Naive thymus-derived CD4-positive, alpha-beta T cell (primary cell): Measurements from ENCODE around the gene ZMAT3. TPM values are rescaled to one million over a fixed set of nuclear protein-coding genes. Genes with fewer than 3 reads are reported as not detected.

ENCODE experiments used
- ATAC-seq: fragments of 150-1000 bp; cut with Tn5 transposase; 2 replicates; pipeline ENCODE4 v1.10.0; 2021; ENCODE audit warnings: mild to moderate bottlenecking, moderate library complexity
- CTCF ChIA-PET: fragments of 350-600 bp; sonication (Branson Sonifier 250); formaldehyde crosslinking; loops from one replicate; lab custom pipeline; 2021; ENCODE audit warnings: antibody characterized with exemption; lab: Charles Lee
- POLR2A ChIA-PET: fragments of 350-600 bp; sonication (Branson Sonifier 250); formaldehyde crosslinking; loops from one replicate; lab custom pipeline; 2021; ENCODE audit warnings: antibody characterized with exemption, inconsistent platforms; lab: Charles Lee
- DNase-seq, 9 donors: peaks; one replicate each; pipeline versions ENCODE4 v3.0.0 to v3.0.0-alpha.2; 2020 to 2022; ENCODE audit warnings: mixed read lengths in 1 of 9
- H3K27ac ChIP-seq: one replicate; pipeline ENCODE4 v1.7.0; 2013; ENCODE audit warnings: mild to moderate bottlenecking, low read depth, low read length, moderate library complexity
- H3K27me3 ChIP-seq, 2 donors: one replicate each; pipeline ENCODE4 v1.7.0; 2013; ENCODE audit warnings: low read length in 2 of 2, mild to moderate bottlenecking in 2 of 2, moderate library complexity in 2 of 2; ENCODE audit not compliant: control insufficient read depth in 2 of 2, insufficient read depth in 2 of 2
- H3K36me3 ChIP-seq, 3 experiments: 1 replicate in 2 of 3; 2 replicates in 1 of 3; pipeline ENCODE4 v1.7.0; 2013; ENCODE audit warnings: low read length in 3 of 3, mild to moderate bottlenecking in 3 of 3, moderate library complexity in 1 of 3; ENCODE audit not compliant: insufficient read depth in 3 of 3, control insufficient read depth in 2 of 3
- H3K4me1 ChIP-seq, 2 donors: one replicate each; pipeline ENCODE4 v1.7.0; 2013; ENCODE audit warnings: low read length in 2 of 2, mild to moderate bottlenecking in 2 of 2, moderate library complexity in 1 of 2; ENCODE audit not compliant: control insufficient read depth in 2 of 2, insufficient read depth in 2 of 2
- H3K4me3 ChIP-seq: 2 replicates; pipeline ENCODE4 v1.7.0; 2013; ENCODE audit warnings: mild to moderate bottlenecking, low read length
- H3K9me3 ChIP-seq, 3 experiments: 1 replicate in 2 of 3; 2 replicates in 1 of 3; pipeline ENCODE4 v1.7.0; 2013; ENCODE audit warnings: low read length in 3 of 3; ENCODE audit not compliant: control insufficient read depth in 2 of 3
- H3K27ac Mint-ChIP-seq, 9 donors: one replicate each; pipeline ENCODE4 v1.8.0; 2020 to 2022; ENCODE audit warnings: mixed read lengths in 9 of 9, mild to moderate bottlenecking in 8 of 9, moderate library complexity in 5 of 9, inconsistent platforms in 2 of 9
- H3K27me3 Mint-ChIP-seq, 5 donors: one replicate each; pipeline ENCODE4 v1.8.0; 2021 to 2022; ENCODE audit warnings: mixed read lengths in 5 of 5, mild to moderate bottlenecking in 1 of 5
- H3K36me3 Mint-ChIP-seq, 5 donors: one replicate each; pipeline ENCODE4 v1.8.0; 2020 to 2022; ENCODE audit warnings: mixed read lengths in 5 of 5, mild to moderate bottlenecking in 3 of 5, inconsistent platforms in 1 of 5
- H3K4me1 Mint-ChIP-seq, 7 donors: one replicate each; pipeline ENCODE4 v1.8.0; 2020 to 2022; ENCODE audit warnings: mixed read lengths in 7 of 7, mild to moderate bottlenecking in 3 of 7, inconsistent platforms in 1 of 7
- H3K4me3 Mint-ChIP-seq, 10 donors: one replicate each; pipeline ENCODE4 v1.8.0; 2020 to 2022; ENCODE audit warnings: mild to moderate bottlenecking in 10 of 10, mixed read lengths in 10 of 10, moderate library complexity in 6 of 10, inconsistent platforms in 2 of 10
- H3K9me3 Mint-ChIP-seq, 11 donors: one replicate each; pipeline ENCODE4 v1.8.0; 2020 to 2022; ENCODE audit warnings: mixed read lengths in 11 of 11, mild to moderate bottlenecking in 4 of 11, inconsistent platforms in 1 of 11, moderate library complexity in 1 of 11
- intact Hi-C, 2 donors: fragments of 100-400 bp; cut with micrococcal nuclease; formaldehyde crosslinking; loops; one replicate each; pipeline ENCODE4 v1.15.1; 2023
- polyA plus RNA-seq, 2 donors: library from polyadenylated mRNA; unstranded; fragments of 300-500 nt; fragmentation: Illumina TruSeq; gene quantifications; one replicate each; pipeline ENCODE4 v1.2.3, GENCODE V29; 2021
- total RNA-seq, 6 experiments: library from RNA in 5 of 6; stranded (reverse) in 5 of 6; gene quantifications; 1 replicate in 5 of 6; 2 replicates in 1 of 6; pipeline ENCODE4 v1.2.3 and lab custom pipeline; 2021 to 2026

ZMAT3 gene
- total and polyA plus RNA-seq, 7 experiments from 2014 or later: 16.7 to 26.0 (median 21.7) TPM

- Mint-ChIP-seq H3K36me3 (no peaks in the 10 kb centered on the region), H3K27ac (peak overlapping the region in 6 of 9 donors; percentile 4 to 80 (median 26)), H3K4me1 (peaks cover 6 to 18% (median 10%) of the 10 kb centered on the region in 7 donors), H3K27me3 (no peaks in the 10 kb centered on the region), H3K4me3 (peak overlapping the region in 3 of 10 donors; percentile 22 to 57 (median 33)), H3K9me3 (no peaks in the 10 kb centered on the region)
- no peaks in the 10 kb centered on the region for H3K4me1 ChIP-seq
- H3K4me3 ChIP-seq: no peak overlapping the region
- intact Hi-C loops: no loop called here
- ChIA-PET CTCF (interaction anchor here (0.6 to 1.1 kb wide), 3 partner anchors 9 to 57 kb away, joined by 3 read pairs; no protein-coding TSS in a partner anchor), POLR2A (interaction anchor here (0.6 to 1.1 kb wide), 3 partner anchors 10 to 293 kb away, joined by 3 read pairs; no protein-coding TSS in a partner anchor)
- no peaks in the 10 kb centered on the region for H3K36me3 ChIP-seq
- H3K9me3 ChIP-seq: no peaks in the 10 kb centered on the region
- H3K27ac ChIP-seq: no peak overlapping the region
- DNase-seq (no peak), ATAC-seq (no peak)
- no peaks in the 10 kb centered on the region for H3K27me3 ChIP-seq
Observed at GRCh38 chr3:179083977-179084376, 12.4 kb upstream of the ZMAT3 start.

- H3K9me3 ChIP-seq: no peaks in the 10 kb centered on the region
- H3K36me3 ChIP-seq: no peaks in the 10 kb centered on the region
- no peak overlapping the region for H3K4me3 Mint-ChIP-seq
- H3K27ac Mint-ChIP-seq: no peak overlapping the region
- H3K4me1 Mint-ChIP-seq: peaks cover 6 to 18% (median 10%) of the 10 kb centered on the region in 7 donors
- ChIA-PET POLR2A (interaction anchor here (0.9 to 1.0 kb wide), 2 partner anchors 11 to 18 kb away, joined by 3 read pairs; no protein-coding TSS in a partner anchor), CTCF (interaction anchor here (0.8 to 1.5 kb wide), 3 partner anchors 29 to 232 kb away, joined by 3 read pairs; no protein-coding TSS in a partner anchor)
- no peaks in the 10 kb centered on the region for H3K36me3 Mint-ChIP-seq
- ATAC-seq (no peak), DNase-seq (no peak)
- intact Hi-C loops: loop anchor here in 1 of 2 donors (1.0 kb wide), 1 partner anchor 8 kb away; no protein-coding TSS in a partner anchor
- H3K9me3 Mint-ChIP-seq: no peaks in the 10 kb centered on the region
- no peak overlapping the region for H3K27ac ChIP-seq
- no peaks in the 10 kb centered on the region for H3K27me3 Mint-ChIP-seq
- no peaks in the 10 kb centered on the region for H3K27me3 ChIP-seq
- no peaks in the 10 kb centered on the region for H3K4me1 ChIP-seq
- H3K4me3 ChIP-seq: no peak overlapping the region
Observed at GRCh38 chr3:179082416-179082815, 10.8 kb upstream of the ZMAT3 start.

- Histone ChIP-seq H3K4me1 (no peaks in the 10 kb centered on the region), H3K4me3 (no peak overlapping the region), H3K27ac (no peak overlapping the region), H3K36me3 (no peaks in the 10 kb centered on the region), H3K27me3 (no peaks in the 10 kb centered on the region), H3K9me3 (no peaks in the 10 kb centered on the region)
- no peaks in the 10 kb centered on the region for H3K36me3 Mint-ChIP-seq
- intact Hi-C loops: loop anchor here in 1 of 2 donors (1.0 kb wide), 1 partner anchor 8 kb away; no protein-coding TSS in a partner anchor
- H3K27ac Mint-ChIP-seq: no peak overlapping the region
- ATAC-seq (no peak), DNase-seq (no peak)
- no peak overlapping the region for H3K4me3 Mint-ChIP-seq
- peaks cover 6 to 18% (median 10%) of the 10 kb centered on the region in 7 donors for H3K4me1 Mint-ChIP-seq
- CTCF ChIA-PET: interaction anchor here (0.8 to 1.5 kb wide), 3 partner anchors 30 to 232 kb away, joined by 3 read pairs; no protein-coding TSS in a partner anchor
- H3K9me3 Mint-ChIP-seq: no peaks in the 10 kb centered on the region
- POLR2A ChIA-PET: interaction anchor here (0.9 to 1.0 kb wide), 2 partner anchors 12 to 18 kb away, joined by 3 read pairs; no protein-coding TSS in a partner anchor
- no peaks in the 10 kb centered on the region for H3K27me3 Mint-ChIP-seq
Observed at GRCh38 chr3:179081885-179082284, 10.3 kb upstream of the ZMAT3 start.

DNA sequence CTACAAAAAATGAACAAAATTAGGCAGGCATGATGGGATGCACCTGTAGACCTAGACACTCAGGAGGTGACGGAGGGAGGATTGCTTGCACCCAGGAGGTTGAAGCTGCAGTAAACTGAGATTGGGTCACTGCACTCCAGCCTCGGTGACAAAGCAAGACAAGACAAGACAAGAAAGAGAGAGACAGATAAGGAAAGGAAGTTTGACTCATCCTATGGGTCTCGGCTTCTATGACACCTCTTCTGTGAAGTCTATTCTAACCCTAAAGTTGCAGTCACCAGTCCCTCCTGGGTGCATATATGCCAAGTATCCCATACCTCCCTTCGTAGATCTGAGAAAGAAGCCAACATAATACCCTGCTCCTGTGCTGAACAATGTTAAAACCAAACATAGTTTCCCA is 7.9 kb upstream of the ZMAT3 start:
- H3K36me3 Mint-ChIP-seq: no peaks in the 10 kb centered on the region
- Histone ChIP-seq H3K4me3 (no peak overlapping the region), H3K4me1 (peaks cover 0 to 4% of the 10 kb centered on the region in 2 donors), H3K27ac (no peak overlapping the region), H3K27me3 (no peaks in the 10 kb centered on the region), H3K36me3 (no peaks in the 10 kb centered on the region), H3K9me3 (no peaks in the 10 kb centered on the region)
- ATAC-seq (no peak), DNase-seq (no peak)
- no peaks in the 10 kb centered on the region for H3K27me3 Mint-ChIP-seq
- ChIA-PET POLR2A (no interaction called here), CTCF (no interaction called here)
- peaks cover 11 to 22% (median 21%) of the 10 kb centered on the region in 7 donors for H3K4me1 Mint-ChIP-seq
- H3K27ac Mint-ChIP-seq: no peak overlapping the region
- no peaks in the 10 kb centered on the region for H3K9me3 Mint-ChIP-seq
- no peak overlapping the region for H3K4me3 Mint-ChIP-seq
- intact Hi-C loops: no loop called here

DNA sequence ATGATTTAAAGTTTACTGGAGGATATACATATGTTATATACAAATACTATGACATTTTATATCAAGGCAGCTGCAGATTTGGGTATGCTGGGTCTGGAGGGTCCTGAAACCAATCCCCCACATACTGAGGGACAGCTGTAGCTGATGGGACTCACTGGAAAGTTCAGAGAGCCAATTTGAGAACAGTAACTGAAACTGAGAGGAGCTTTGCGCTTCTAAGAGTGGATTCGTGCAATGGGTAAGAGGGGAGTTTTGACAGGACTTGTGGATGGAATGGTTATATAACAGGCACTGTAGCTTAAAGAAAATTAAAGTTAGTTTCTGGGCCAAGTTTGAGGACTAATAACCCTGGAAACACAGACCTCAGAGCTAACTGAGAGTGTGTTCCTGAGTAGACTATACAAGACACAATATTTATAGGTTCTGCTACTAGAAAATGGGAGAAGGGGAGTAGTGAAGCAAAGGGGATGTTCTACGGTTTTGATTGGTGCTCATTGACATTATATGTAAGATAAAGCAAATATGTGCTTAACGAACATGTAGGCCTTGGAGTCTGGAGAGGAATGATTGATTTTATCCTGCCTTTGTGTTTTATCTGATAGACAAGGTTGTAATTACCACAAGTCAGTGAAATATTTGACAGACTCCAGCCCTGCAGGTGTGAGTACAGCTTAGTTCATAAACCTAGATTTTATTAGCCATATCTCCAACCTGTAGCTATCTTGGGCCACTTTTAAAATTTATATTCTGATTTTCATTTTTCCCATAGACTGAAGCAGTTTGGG is 4.8 kb upstream of the ZMAT3 start:
- Histone ChIP-seq H3K4me1 (peaks cover 0 to 12% of the 10 kb centered on the region in 2 donors), H3K4me3 (no peak overlapping the region), H3K36me3 (no peaks in the 10 kb centered on the region), H3K9me3 (no peaks in the 10 kb centered on the region), H3K27ac (no peak overlapping the region), H3K27me3 (no peaks in the 10 kb centered on the region)
- ATAC-seq (no peak), DNase-seq (no peak)
- CTCF ChIA-PET: interaction anchor here (0.8 to 0.9 kb wide), 2 partner anchors 28 to 1585 kb away, joined by 3 to 6 read pairs; no protein-coding TSS in a partner anchor
- Mint-ChIP-seq H3K27me3 (no peaks in the 10 kb centered on the region), H3K36me3 (no peaks in the 10 kb centered on the region), H3K27ac (peak overlapping the region in 2 of 9 donors; percentile 36 to 50), H3K4me1 (peaks cover 10 to 37% (median 29%) of the 10 kb centered on the region in 7 donors), H3K9me3 (no peaks in the 10 kb centered on the region), H3K4me3 (no peak overlapping the region)
- POLR2A ChIA-PET: interaction anchor here (0.6 to 2.1 kb wide), 5 partner anchors 39 to 106 kb away, joined by 3 to 6 read pairs (median 4); partner anchors contain the start of gene PIK3CA
- intact Hi-C loops: no loop called here

DNA sequence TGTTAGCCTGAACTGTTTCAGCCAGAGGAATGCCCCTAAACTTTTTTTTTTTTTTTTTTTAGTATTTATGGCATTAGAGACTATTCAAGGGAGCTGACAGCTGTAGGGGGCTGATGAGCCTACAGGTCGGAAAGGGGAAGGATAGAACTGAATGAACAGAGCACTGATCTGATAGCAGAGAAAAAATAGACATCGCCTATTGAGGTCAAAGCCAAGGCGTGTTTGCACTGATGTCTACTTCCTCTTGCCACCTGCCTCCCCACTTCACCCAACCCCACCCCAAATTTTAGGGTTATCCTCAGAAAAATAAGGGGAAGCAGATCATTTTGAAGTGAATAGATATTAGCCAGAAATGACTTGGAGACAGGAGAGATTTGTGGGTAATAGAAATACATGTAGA is 3.0 kb upstream of the ZMAT3 start:
- no peaks in the 10 kb centered on the region for H3K9me3 Mint-ChIP-seq
- ChIA-PET CTCF (interaction anchor here (0.7 kb wide), 1 partner anchor 530 kb away, joined by 3 read pairs; the partner anchor contains the start of gene NDUFB5), POLR2A (interaction anchor here (1.0 kb wide), 1 partner anchor 9 kb away, joined by 3 read pairs; no protein-coding TSS in a partner anchor)
- H3K4me1 ChIP-seq: peaks cover 13 to 18% of the 10 kb centered on the region in 2 donors
- H3K4me3 ChIP-seq: no peak overlapping the region
- no peaks in the 10 kb centered on the region for H3K27me3 Mint-ChIP-seq
- peak overlapping the region in 1 of 9 donors; percentile 67 for H3K27ac Mint-ChIP-seq
- intact Hi-C loops: loop anchor here in 1 of 2 donors (1.0 to 5.0 kb wide), 2 partner anchors 8 to 1838 kb away; partner anchors contain the start of gene FXR1
- H3K36me3 Mint-ChIP-seq: peaks cover 0 to 5% (median 0%) of the 10 kb centered on the region in 5 donors
- DNase-seq (no peak), ATAC-seq (no peak)
- H3K4me3 Mint-ChIP-seq: peak overlapping the region in 1 of 10 donors; percentile 49
- no peak overlapping the region for H3K27ac ChIP-seq
- peaks cover 15 to 52% (median 38%) of the 10 kb centered on the region in 7 donors for H3K4me1 Mint-ChIP-seq
- H3K27me3 ChIP-seq: no peaks in the 10 kb centered on the region
- H3K36me3 ChIP-seq: no peaks in the 10 kb centered on the region
- no peaks in the 10 kb centered on the region for H3K9me3 ChIP-seq
